Neural crest cell (in vitro differentiated cells): ENCODE data around the gene CORO7. TPM values are rescaled to one million over a fixed set of nuclear protein-coding genes. Genes with fewer than 3 reads are reported as not detected.

Source experiments
- DNase-seq: peaks from one replicate; pipeline ENCODE4 v3.0.0; 2021; ENCODE audit warnings: low read depth, mixed read lengths, low spot score
- H3K27ac Mint-ChIP-seq: one replicate; pipeline ENCODE4 v1.8.0; 2021; ENCODE audit warnings: mild to moderate bottlenecking, mixed read lengths; ENCODE audit not compliant: unreplicated experiment
- H3K27me3 Mint-ChIP-seq: 2 replicates; pipeline ENCODE4 v1.8.0; 2021; ENCODE audit warnings: low read depth, mild to moderate bottlenecking, mixed read lengths
- H3K36me3 Mint-ChIP-seq: 2 replicates; pipeline ENCODE4 v1.8.0; 2021; ENCODE audit warnings: low read depth, mild to moderate bottlenecking, mixed read lengths
- H3K4me1 Mint-ChIP-seq: 2 replicates; pipeline ENCODE4 v1.8.0; 2021; ENCODE audit warnings: mixed read lengths
- H3K4me3 Mint-ChIP-seq: one replicate; pipeline ENCODE4 v1.8.0; 2021; ENCODE audit warnings: mild to moderate bottlenecking, mixed read lengths
- H3K9me3 Mint-ChIP-seq: 2 replicates; pipeline ENCODE4 v1.8.0; 2021; ENCODE audit warnings: mixed read lengths
- CTCF ChIP-seq: fragments of 200-600 bp; sonication (generic); conservative IDR thresholded peaks from 2 replicates; pipeline ENCODE4 v1.5.0; 2021; ENCODE audit warnings: antibody characterized with exemption, mild to moderate bottlenecking
- total RNA-seq: library from RNA; stranded (reverse); gene quantifications from 2 replicates; pipeline ENCODE4 v1.2.1, GENCODE V29; 2021

The CORO7 gene
- total RNA-seq, 1 donor from 2014 or later, result 43.2 TPM

DNA sequence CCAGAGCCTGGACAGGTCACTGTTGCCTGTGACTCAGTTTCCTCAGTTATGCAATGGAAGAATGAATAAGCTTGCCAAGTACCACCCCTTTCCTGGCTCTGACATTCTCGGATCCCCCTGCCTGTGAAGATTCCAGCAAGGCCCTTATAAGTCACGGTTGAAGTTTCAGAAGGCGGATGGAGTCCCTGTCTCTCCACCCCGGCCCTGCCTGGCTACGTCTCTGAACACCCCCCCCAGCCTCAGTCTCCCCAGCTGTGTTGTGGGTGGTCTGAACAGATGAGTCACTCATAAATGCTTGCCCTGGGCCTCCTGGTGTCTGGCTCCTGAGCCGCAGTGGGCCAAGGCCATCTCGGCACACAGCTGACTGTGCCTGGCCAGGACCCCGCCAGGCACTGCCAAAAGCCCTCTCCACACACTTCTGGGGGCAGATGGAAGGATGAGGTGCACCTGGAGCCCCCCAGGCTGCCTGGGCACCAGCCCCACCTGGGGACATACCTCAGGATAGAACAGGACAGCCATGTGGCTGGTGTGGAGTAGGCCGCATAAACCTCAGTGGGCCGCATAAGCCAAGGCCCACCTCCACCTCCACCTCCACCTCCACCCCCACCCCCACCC, 29.3 kb downstream of the CORO7 start:
- TF ChIP-seq CTCF, result no peak
- Mint-ChIP-seq H3K36me3 (no peaks in the 10 kb centered on the region), H3K4me1 (peaks cover 16% of the 10 kb centered on the region), H3K27ac (peak overlapping the region; percentile 50), H3K27me3 (no peaks in the 10 kb centered on the region), H3K4me3 (no peak overlapping the region), H3K9me3 (no peaks in the 10 kb centered on the region)
- no peak for DNase-seq

DNA sequence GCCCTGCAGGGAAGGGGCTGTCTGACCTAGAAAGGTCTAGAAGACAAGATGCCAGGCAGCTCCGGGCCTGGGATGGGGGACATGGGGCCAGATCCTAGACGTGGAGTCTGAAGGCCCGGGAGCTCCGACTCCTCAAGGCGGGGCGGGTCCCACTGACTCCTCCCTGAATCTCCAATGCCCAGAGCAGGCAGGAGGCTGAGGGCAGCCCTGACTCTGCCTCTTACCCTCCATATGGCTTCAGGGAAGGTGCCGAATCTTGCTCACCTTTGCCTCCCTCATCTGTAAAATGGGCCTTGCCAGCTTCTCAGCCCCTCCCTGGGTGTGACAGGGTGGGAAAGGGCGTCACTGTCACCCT, 30.0 kb downstream of the CORO7 start:
- no peaks in the 10 kb centered on the region for H3K36me3 Mint-ChIP-seq
- peaks cover 15% of the 10 kb centered on the region for H3K4me1 Mint-ChIP-seq
- no peak overlapping the region for H3K4me3 Mint-ChIP-seq
- no peak for TF ChIP-seq CTCF
- no peak for DNase-seq
- no peaks in the 10 kb centered on the region for H3K9me3 Mint-ChIP-seq
- H3K27me3 Mint-ChIP-seq, result no peaks in the 10 kb centered on the region
- no peak overlapping the region for H3K27ac Mint-ChIP-seq

DNA sequence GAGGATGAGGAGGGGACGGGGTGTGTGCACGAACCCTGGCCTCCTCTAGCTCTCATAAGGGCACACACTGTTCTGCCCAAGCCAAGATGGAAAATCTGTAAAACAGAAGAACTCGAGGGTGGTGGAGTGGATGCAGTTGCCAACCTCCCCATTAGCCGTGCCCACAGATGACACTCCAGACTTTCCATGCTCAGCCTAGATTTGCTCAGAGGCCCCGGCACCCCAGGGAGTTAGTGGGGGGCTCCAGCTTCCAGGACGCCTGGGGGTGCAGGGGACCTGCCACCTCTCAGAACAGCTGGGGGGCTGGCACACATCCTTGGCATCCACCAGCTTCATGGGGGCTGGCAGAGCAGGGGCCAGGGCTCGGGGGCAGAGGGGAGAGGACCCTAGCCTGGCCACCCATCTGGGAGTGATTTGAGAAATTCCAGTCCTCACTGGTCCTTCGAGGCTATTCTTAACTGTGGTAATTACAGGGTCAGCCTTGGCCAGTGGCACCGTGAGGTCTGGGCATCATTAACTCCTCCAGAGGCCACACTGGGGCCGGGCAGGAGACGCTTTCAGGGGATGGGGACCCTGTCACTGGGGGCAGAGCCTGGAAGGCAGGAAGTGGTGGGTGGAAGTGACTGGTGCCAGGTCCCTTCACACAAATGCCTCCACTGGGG, 30.5 kb downstream of the CORO7 start:
- no peak for DNase-seq
- Mint-ChIP-seq H3K4me1 (peaks cover 15% of the 10 kb centered on the region), H3K9me3 (no peaks in the 10 kb centered on the region), H3K4me3 (no peak overlapping the region), H3K36me3 (no peaks in the 10 kb centered on the region), H3K27ac (no peak overlapping the region), H3K27me3 (no peaks in the 10 kb centered on the region)
- TF ChIP-seq CTCF, result no peak

DNA sequence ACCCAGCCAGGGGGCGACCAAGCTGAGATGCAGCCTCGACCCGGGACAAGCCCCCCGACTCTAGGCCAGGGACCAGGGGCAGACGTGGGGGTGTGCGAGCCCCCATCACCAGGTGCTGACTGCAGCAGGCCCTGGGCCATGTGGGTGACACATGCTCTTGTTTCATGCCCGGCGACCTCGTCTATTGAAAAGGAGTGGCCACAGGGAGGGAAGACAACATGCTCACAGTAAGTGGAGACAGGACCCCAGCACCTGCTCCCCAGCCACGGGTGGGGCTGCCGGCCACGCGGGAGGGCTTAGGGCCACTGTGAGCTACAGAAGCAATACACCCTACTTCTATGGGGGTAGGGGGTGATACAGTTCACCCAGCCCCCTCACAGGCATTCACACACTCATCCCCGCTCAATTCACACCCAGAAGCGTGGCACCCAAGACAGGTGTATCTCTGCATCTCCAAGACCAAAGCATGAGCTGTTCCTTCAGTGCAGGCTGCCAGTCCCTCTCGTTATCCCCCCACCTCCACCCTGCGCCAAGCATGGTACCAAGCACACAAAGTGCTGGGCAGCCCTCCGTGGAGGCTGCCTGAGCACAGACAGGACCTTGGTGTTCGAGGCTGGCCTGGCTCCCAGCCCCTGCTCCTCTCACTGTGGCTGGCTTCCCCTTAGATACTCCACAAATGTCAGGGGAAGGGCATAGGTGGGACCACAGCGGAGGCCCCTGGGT, 31.2 kb downstream of the CORO7 start:
- Mint-ChIP-seq H3K4me3 (no peak overlapping the region), H3K27ac (no peak overlapping the region), H3K36me3 (no peaks in the 10 kb centered on the region), H3K9me3 (no peaks in the 10 kb centered on the region), H3K27me3 (no peaks in the 10 kb centered on the region), H3K4me1 (peaks cover 13% of the 10 kb centered on the region)
- no peak for TF ChIP-seq CTCF
- DNase-seq, result no peak

- DNase-seq, result no peak
- Mint-ChIP-seq H3K9me3 (no peaks in the 10 kb centered on the region), H3K27ac (no peak overlapping the region), H3K4me3 (no peak overlapping the region), H3K27me3 (no peaks in the 10 kb centered on the region), H3K4me1 (peaks cover 6% of the 10 kb centered on the region), H3K36me3 (no peaks in the 10 kb centered on the region)
- no peak for TF ChIP-seq CTCF
Measured at GRCh38 chr16:4384509-4384942, 31.9 kb downstream of the CORO7 start.
